ENCODE measurements around the gene ADGRF5. TPM values are rescaled to one million over a fixed set of nuclear protein-coding genes. Genes with fewer than 3 reads are reported as not detected.

Gene ADGRF5
- total RNA-seq, 1 experiment from 2014 or later = not detected

DNA sequence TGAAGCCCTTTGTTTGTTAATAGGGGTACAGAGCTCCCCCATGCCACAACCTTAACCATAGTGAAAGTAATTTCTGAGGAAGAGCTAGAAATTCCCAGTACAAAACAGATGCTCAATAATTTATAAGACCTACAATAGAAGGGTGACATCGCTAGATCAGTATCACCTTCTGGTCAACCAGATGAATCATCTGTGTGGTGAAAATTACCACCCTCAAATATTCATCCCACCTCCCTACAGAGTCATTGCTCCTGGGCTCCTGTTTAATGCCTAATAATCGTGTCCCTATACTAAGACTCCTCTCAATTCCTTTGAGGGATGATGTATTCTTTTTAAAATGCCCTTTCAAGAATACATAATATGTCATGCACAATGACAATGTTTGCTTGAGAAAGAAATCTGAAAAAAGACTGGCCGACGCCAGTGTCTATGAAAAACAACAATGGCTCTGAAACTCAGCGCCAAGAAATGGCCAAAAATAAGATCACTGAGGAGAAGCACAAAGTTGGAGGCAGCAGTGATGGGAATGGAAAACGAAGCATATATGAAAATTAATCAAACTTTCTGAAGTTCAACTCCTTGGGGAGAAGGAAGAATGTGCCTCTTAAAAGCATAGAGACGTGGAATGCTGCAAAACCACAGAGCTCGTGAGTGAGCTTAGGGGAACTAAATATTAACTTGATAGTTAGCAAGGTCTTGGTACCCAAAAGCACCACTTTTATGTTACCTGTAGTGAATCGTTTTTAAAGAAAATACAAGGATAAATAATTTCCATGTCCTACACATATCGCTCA, 11.0 kb upstream of the ADGRF5 start:
- DNase-seq (ENCODE audit: low read depth) = peak; percentile 63

DNA sequence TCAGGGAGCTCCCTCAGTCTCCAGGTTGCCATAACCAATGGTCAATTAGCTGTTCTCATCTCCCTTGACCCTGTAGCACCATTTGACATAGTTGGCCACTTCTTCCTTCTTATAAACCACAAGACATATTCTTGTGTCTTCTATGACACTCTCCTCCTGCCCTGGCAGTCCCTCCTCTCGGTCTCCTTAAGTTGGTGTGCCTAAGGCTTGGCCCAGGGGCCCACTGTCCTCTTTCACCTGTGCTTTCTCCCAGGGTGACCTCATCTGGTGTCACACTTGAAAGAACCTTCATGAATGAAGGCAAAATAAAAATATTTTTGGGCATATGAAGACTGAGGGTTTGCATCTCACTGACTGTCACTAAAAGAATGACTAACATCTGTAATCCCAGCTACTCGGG, 9.7 kb upstream of the ADGRF5 start:
- no peak for DNase-seq (ENCODE audit: low read depth)

DNA sequence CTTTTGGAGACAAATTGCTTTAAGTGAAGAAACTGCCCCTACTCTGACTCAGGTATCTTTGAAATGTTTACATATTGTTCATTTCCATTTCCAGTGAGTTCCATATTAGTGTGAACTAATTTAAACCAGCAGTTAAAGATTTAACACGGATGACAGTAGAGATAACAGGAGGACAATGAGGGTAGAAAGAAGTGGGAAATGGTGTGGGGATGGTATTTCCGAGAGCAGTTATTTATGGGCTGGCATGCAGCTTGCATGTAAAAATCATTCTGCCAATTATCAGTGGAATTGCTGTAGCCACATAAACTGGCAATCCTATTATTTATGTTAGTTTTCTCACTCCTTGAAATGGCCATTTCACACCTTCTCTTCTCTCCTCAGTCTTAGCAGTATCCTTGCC, 8.6 kb upstream of the ADGRF5 start:
- no peak for DNase-seq (ENCODE audit: low read depth)

DNA sequence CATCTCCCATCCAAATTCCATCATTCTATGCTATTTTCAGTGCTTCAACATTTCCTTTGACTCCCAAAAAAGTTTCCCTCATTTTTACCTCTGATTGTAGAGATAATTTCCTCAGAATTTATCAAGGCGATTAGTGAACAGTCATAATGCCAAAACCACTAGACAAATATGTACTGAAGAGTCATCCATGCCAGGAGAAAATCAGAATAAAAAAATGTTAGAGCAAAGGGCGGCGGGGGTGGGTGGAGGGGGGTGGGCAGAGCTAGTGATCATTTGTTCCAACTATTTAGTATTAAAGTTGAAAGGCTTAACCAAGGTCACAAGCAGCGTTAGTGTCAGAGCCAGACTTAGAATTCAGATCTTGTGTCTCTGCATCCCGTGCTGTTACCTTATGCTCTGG, 5.3 kb upstream of the ADGRF5 start:
- peak; percentile 50 for DNase-seq (ENCODE audit: low read depth)

DNA sequence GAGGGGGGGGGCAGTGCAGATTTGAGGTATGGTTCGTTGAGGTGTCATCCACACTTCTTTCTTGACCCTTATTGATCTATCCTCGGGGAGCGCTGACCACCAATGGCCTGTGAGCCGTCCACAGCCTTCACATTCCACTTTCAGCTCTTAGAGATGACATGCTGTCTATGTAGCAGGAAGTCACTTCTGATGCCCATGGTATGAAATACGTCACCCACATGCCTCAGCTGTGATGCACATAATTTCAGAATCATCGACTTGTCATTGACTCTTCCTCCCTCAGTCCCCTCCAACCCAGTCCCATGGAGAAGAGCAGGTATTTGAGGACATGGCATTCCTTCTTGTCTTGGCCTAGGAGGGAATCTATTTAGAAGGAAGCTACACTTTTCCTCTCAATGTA, 4.7 kb upstream of the ADGRF5 start:
- peak; percentile 53 for DNase-seq (ENCODE audit: low read depth)

DNA sequence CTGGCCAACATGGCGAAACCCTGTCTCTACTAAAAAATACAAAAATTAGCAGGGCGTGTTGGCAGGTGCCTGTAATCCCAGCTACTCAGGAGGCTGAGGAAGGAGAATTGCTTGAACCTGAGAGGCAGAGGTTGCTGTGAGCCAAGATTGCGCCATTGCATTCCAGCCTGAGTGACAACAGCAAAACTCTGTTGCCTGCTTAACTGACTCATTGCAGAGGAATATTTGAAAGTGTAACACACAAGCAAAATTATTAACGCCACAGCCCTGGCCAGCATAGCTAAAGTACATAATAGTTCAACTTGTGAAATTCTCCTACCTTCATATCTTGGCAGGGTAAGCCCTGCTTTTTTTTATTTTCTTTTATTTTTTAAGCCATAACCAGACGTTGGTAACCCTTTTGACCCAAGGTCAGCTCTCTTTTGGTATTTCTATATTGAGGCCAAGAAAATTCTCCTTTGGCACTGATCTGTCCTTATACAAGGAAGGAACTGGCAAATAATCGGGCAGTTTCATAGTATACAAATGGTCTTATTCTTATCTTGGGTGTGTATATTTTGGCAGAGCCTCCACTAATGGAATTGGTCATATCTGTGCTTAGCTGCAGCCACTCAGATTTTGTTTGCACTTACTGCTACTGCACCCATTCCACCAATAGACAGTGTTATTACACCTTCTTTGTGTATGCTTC, 4.0 kb upstream of the ADGRF5 start:
- DNase-seq (ENCODE audit: low read depth) = peak; percentile 81

DNA sequence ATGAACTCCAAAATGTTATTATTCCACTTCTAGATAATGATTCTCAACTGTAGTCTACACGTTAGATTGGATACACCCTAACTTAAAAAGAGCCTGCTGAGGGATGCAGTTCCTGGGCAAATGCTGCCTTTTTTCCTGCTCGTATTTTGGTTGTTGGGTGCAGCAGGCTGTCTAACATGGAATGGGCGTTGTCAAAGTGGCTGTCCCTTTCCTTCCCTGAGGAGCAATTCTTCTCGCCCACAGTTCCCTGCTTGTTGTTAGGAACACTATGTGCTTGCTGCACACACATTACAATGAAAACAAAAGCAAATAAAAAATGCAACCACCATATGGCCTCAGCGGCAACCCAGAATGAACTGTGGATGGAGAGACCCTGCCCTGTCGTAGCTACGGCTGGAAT, 1.7 kb upstream of the ADGRF5 start:
- no peak for DNase-seq (ENCODE audit: low read depth)

DNA sequence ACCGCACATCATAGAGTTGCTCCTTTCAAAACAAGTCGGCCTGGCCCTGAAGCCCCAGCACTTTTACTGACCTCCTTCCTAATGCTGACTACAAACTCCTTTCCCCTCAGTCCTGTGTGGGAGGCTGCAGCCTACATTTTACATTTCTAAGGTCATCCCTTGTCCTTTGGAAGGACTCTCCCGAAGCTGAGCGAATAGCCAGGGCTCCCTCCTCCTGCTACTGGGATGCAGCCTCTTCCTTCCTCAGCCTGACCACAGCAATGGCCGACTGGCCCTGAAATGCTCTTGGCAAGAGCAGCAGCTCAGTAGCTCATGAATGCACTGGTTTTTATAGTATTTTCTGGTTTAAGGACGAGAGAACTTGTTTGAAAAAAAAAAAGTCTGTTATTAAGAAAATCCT, 679 bp downstream of the ADGRF5 start:
- no peak for DNase-seq (ENCODE audit: low read depth)

DNA sequence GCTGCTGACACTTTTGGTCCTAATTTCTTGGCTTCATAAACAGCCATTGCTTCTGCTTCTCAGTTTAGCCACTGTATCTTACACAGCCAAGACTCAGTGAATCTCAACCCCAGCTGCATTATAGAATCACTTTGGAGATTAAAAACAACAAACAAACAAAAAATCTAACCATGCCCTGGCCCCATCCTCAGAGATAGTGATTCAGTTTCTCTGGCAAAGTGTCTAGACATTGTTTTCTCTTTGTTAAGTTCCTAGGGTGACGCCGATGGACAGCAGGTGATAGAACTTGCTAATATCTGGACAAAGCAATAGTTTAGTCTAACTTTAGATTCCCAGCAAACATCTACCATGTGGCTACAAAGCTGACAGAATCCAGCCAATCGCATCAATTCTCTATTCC, 2.9 kb downstream of the ADGRF5 start:
- peak; percentile 58 for DNase-seq (ENCODE audit: low read depth)

DNA sequence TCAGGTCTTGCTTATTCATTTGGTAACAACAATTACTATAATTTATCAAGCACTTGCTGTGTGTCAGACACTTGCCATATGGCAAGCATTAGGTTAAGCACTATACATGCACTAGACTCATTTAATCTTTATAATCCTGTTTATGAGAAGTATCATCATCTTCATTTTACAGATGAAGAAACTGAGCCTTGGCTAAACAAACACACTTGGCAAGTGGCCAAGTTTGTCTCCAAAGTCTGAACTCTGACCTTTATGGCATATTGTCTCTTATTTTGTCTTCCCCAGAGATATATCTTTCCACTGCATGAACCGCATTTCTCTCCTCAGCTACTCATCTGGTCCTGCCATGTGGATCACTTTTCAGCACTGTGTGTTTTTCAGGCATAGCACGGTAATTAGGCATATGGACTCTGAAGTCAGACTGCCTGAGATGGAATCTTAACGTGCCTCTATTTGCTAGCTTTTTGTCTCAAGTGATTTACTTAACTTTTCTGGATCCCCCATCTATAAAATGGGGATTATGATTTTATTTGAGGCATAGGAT, 4.7 kb downstream of the ADGRF5 start:
- no peak for DNase-seq (ENCODE audit: low read depth)

DNA sequence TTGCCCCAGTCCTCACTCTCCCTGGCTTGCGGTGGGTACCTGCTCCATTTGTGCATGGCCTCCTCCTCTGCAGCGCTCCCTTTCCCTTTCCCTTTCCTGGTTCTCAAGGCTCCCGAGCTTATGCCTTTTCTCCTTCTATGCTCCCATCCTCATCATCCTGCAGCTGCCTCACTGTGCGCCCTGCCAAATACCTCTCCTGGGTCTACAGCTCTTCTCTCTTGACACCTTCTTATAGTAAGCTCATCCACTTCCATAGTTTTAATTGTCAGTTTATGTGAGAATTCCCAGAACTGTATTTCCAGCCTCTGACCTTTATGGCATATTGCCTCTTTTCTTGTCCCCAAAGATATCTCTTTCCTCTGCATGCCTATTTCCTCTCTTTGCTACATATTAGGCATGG, 5.9 kb downstream of the ADGRF5 start:
- no peak for DNase-seq (ENCODE audit: low read depth)

DNA sequence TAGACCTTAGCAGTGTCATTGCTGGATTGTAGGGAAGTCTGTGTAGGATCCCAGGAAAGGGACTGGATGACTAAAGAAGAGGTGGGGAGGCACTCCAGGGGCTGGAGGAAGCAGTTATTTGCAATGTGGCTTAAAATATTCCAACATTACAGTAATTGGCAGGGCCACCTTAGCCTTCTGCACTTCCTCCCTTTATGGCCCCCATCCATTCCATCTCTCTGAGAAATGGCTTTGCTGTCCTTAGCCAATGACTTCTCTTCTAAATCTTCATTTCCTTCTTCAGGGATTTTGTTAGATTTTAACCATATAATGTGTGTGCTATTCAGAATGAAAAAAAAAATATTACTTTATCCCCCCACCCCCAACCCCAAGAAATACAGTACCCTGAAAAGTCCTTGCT, 6.4 kb downstream of the ADGRF5 start:
- no peak for DNase-seq (ENCODE audit: low read depth)

DNA sequence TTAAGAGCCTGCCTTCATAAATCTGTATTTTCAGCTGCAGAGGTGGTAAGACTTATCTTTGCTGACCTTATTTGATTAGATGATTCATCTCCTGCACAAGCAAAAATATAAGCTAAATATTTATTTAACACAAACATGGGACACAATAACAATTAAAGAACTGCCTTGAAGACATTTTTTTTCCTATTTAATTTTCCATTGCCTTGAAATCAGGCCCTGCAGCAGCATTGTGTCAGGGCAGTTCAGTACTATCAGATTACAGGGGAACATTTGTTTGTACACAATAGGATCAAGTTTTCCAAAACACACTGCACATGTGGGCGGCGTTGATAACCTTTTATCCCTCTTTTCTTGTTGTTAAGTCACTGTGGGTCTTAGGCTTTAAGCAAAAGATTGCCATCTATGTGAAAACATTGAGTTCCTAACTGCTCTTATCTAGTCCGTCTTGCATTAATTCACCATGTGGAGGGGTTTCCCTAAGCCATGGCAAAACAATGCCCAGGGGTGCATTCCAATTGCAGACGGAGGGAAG, 7.4 kb downstream of the ADGRF5 start:
- DNase-seq (ENCODE audit: low read depth) = no peak

DNA sequence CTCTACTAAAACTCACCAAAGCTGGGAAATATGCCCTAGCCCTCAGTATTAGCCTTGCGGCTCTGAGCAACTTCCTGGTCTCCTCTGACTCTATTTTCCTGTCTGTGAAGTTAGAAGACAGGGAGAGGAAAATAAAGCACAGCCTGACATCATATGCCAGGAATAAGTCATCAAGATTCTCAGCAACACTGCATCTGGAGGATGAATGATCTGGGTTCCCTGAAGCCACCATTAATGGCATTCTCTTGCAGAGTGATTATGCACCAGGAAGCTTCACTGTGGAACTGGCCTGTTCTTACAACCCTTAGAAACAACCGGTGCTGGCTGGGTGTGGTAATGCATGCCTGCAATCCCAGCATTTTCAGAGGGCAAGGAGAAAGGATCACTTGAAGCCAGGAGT, 12.4 kb downstream of the ADGRF5 start:
- DNase-seq (ENCODE audit: low read depth) = no peak

DNA sequence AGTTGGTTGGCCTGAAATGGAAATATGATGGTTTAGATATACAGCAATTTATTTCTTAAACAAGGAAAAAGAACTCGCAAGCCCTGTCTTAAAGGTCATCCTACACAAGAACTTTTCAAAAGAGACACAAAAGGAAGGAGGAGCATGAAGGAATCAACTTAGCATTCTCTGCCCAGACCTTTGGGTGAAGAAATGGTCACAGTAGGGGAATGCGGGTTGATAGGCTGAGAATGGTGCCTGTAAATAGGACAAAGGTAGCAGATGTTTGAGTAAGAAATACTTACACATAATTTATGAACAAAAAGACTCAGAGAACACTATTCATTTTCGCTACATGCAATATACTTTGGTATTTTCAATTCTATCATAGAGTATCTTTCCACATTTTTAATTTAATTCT, 15.0 kb downstream of the ADGRF5 start:
- no peak for DNase-seq (ENCODE audit: low read depth)

DNA sequence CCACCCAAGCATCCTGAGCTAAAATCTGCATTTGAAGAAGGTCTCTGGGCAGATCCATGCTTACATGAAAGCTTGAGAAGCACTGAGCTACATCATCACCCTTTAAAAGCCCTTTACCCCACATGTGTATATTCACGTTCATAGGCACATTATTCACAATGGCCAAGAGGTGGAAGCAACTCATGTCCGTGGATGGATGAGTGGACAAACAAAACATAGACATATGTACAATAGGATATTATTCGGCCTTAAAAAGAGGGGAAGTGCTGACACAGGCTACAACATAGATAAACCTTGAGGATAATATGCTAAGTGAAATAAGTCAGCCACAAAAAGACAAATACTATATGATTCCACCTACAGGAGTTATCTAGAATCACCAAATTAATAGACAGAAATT, 17.6 kb downstream of the ADGRF5 start:
- no peak for DNase-seq (ENCODE audit: low read depth)

DNA sequence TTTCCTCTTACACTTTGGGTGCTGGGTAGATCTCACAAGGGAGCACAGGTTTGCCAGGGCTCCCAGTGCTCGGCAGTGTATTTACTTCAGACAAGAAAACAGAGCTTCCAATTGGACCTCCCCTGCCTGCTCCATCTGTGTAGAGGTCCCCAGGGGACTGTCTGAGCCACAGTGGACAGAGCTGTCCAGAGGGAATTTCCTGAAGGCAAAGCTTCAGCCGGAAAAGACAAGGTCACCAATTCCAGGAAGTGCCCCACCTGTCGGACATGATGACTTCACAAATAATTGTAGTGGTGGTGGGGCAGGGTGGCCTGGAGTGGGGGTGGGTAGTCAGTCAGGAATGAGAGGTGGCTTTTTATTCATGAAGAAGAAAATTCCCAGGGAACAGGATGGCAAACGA, 18.6 kb downstream of the ADGRF5 start:
- DNase-seq (ENCODE audit: low read depth) = no peak

DNA sequence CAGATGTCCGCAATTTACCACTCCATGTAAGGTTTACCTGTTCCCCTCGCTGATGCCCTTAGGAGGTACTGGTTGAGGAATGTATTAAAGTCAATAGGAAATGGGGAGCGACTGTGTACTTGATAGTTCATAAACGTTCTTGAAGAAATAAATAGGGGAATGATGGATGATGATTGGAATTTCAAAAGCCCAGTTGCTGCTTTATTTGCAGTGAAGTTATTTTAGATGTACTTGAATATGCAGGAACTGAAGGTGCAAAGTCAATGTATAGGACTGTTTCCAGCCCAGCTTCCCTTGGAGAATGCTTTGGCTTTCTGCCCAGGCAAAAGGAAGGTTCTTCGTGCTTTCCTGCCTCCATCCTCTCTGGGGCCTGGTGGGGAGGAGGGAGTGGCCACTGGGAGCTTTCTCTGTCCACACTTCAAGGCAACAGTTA, 19.8 kb downstream of the ADGRF5 start:
- DNase-seq (ENCODE audit: low read depth) = no peak

DNA sequence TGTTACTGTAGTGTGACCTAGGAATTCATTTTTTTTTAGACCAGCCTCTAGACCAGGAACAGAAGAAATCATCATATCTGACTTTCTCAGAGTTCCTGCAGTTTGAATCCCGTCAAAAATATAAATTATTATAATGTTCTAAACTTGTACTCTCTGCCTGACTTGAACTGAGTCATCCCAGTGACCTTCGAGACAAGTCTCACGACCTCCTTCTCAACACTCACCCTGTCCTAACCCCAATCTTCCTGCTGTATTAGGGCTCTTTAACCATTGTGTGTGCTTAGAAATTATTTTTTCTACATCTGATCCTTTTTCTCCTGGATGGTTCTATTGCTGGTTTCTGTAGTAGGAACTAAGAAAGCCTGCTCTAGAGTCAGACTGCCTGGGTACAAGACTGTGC, 21.5 kb downstream of the ADGRF5 start:
- DNase-seq (ENCODE audit: low read depth) = peak; percentile 26

DNA sequence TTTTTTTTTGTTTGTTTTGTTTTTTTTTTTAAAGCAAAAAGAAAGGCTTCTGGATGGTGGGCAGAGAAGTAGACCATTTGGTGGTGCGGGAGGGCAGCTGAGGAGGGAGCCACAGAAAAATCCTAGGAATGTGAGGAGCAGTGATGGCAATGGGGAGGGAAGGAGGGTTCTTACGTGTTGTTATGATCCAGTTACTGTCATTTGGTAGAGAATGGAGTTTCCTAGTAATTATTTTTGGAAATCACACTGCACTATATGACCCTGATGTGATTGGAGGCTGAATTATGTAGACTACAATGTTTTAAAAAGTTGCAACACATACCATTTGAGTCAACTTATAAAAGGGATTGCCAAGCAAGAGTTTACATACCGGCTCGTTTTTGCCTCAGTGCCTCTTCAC, 22.1 kb downstream of the ADGRF5 start:
- peak; percentile 17 for DNase-seq (ENCODE audit: low read depth)

DNA sequence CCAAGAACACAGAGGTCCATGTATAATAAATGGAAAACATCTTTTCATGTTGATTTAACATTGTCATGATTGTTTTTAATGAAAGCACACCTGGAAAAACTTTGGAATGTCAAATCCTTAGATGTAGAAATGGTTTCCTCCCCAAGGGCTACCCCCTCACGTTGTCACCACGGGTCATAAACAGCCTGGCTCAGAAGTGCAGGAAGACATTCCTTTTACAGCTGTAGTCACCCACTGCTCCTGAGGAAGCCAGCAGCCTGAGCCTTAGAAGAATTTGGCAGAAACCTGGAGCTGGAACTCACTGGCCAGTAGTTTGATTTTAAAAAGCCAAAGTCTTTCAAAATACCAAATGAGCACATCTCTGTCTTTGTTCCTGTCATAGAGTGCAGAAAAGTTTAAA, 23.7 kb downstream of the ADGRF5 start:
- DNase-seq (ENCODE audit: low read depth) = no peak

DNA sequence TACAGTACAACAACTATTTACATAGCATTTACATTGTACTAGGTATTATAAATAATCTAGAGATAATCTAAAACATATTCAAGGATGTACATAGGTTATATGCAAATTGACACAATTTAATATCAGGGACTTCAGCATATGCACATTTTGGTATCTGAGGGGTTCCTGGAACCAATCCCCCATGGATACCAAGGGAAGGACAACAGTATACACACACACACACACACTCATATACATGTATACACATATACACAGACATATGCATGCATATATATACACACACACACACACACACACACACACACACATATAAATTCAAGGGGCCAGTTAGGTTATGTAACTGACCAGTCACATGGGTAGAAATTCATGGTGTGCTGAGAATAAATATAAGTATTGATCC, 24.9 kb downstream of the ADGRF5 start:
- no peak for DNase-seq (ENCODE audit: low read depth)

DNA sequence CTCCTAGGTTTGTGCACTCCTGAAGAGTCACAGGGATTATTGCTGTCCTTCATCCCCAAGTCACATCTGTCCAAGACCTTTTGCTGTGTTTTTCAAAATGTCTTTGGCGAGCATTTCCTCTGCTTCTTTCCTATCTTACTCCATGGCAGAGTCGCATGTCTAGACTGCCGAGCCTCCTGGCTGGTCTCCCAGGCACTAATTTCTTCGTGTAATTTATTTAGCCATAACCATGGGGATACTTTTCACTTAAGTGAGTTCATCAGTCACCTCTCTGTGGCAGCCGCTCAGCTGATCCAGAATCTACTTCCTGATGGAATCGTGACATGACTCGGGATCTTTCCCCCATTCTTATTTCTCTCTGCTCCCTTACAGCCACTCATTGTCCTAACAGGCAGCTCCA, 25.8 kb downstream of the ADGRF5 start:
- no peak for DNase-seq (ENCODE audit: low read depth)
